ENCODE data around the gene PRKCE. TPM values are rescaled to one million over a fixed set of nuclear protein-coding genes. Genes with fewer than 3 reads are reported as not detected.

Gene PRKCE
- total RNA-seq, 1 experiment from 2014 or later, result 4.4 TPM

- peaks cover 8% of the 10 kb centered on the region for H3K4me1 Mint-ChIP-seq (ENCODE audit: low read depth, unreplicated experiment)
- Histone ChIP-seq H3K9me3 (peaks cover under 1% of the 10 kb centered on the region; the same call in 1 of the 2 replicates), H3K36me3 (ENCODE audit: control insufficient read depth, insufficient read depth, low read length) (no peaks in the 10 kb centered on the region), H3K4me3 (ENCODE audit: low read depth, low read length) (no peak overlapping the region), H3K27me3 (replicated peaks; ENCODE audit: control insufficient read depth, insufficient read depth, low read length) (no peaks in the 10 kb centered on the region), H3K4me1 (no peaks in the 10 kb centered on the region)
- no TSS peak for BruUV-seq (replicated peaks)
- intact Hi-C loops (cut with micrococcal nuclease; ENCODE audit: unreplicated experiment), result no loop called here
- TF ChIP-seq CTCF (IDR thresholded peaks at IDR 0.05; ENCODE audit: insufficient read depth in 1 of 2, low read depth in 1 of 2, low read length in 1 of 2, severe bottlenecking in 1 of 2, unreplicated experiment in 1 of 2), result no peak
- peaks cover 6% of the 10 kb centered on the region for H3K9me3 Mint-ChIP-seq (ENCODE audit: unreplicated experiment)
- H3K36me3 Mint-ChIP-seq (ENCODE audit: insufficient read depth, unreplicated experiment), result no peaks in the 10 kb centered on the region
- no peak overlapping the region for H3K4me3 Mint-ChIP-seq (ENCODE audit: unreplicated experiment)
- H3K27ac Mint-ChIP-seq (ENCODE audit: unreplicated experiment), result no peak overlapping the region
- H3K27me3 Mint-ChIP-seq (ENCODE audit: insufficient read depth, unreplicated experiment), result no peaks in the 10 kb centered on the region
- CTCF ChIA-PET, result no interaction called here
- no peak for DNase-seq
- POLR2A ChIA-PET, result no interaction called here
These were observed 173.7 kb downstream of the PRKCE start for GRCh38 chr2:45825001-45825651.

GRCh38 chr2:45826460-45826859 is 175.0 kb downstream of the PRKCE start:
- Mint-ChIP-seq H3K27me3 (ENCODE audit: insufficient read depth, unreplicated experiment) (no peaks in the 10 kb centered on the region), H3K4me3 (ENCODE audit: unreplicated experiment) (no peak overlapping the region), H3K9me3 (ENCODE audit: unreplicated experiment) (peaks cover 19% of the 10 kb centered on the region), H3K4me1 (ENCODE audit: low read depth, unreplicated experiment) (peaks cover 5% of the 10 kb centered on the region), H3K36me3 (ENCODE audit: insufficient read depth, unreplicated experiment) (no peaks in the 10 kb centered on the region), H3K27ac (ENCODE audit: unreplicated experiment) (no peak overlapping the region)
- H3K4me1 ChIP-seq, result no peaks in the 10 kb centered on the region
- BruUV-seq (replicated peaks), result no TSS peak
- H3K9me3 ChIP-seq, result peaks cover 11% of the 10 kb centered on the region
- intact Hi-C loops (cut with micrococcal nuclease; ENCODE audit: unreplicated experiment), result no loop called here
- ChIA-PET CTCF (interaction anchor here (0.7 kb wide), 1 partner anchor 10 kb away, joined by 3 read pairs; no protein-coding TSS in a partner anchor), POLR2A (no interaction called here)
- DNase-seq, result no peak
- H3K27me3 ChIP-seq (replicated peaks; ENCODE audit: control insufficient read depth, insufficient read depth, low read length), result no peaks in the 10 kb centered on the region
- no peaks in the 10 kb centered on the region for H3K36me3 ChIP-seq (ENCODE audit: control insufficient read depth, insufficient read depth, low read length)
- TF ChIP-seq CTCF (IDR thresholded peaks at IDR 0.05; ENCODE audit: insufficient read depth in 1 of 2, low read depth in 1 of 2, low read length in 1 of 2, severe bottlenecking in 1 of 2, unreplicated experiment in 1 of 2), result no peak
- H3K4me3 ChIP-seq (ENCODE audit: low read depth, low read length), result no peak overlapping the region

- no peaks in the 10 kb centered on the region for H3K4me1 Mint-ChIP-seq (ENCODE audit: low read depth, unreplicated experiment)
- BruUV-seq (replicated peaks), result no TSS peak
- ChIA-PET POLR2A (no interaction called here), CTCF (no interaction called here)
- no peaks in the 10 kb centered on the region for H3K36me3 ChIP-seq (ENCODE audit: control insufficient read depth, insufficient read depth, low read length)
- no peak overlapping the region for H3K4me3 Mint-ChIP-seq (ENCODE audit: unreplicated experiment)
- no peak for DNase-seq
- H3K4me1 ChIP-seq, result no peaks in the 10 kb centered on the region
- H3K27ac Mint-ChIP-seq (ENCODE audit: unreplicated experiment), result no peak overlapping the region
- no peak for TF ChIP-seq CTCF (IDR thresholded peaks at IDR 0.05; ENCODE audit: insufficient read depth in 1 of 2, low read depth in 1 of 2, low read length in 1 of 2, severe bottlenecking in 1 of 2, unreplicated experiment in 1 of 2)
- H3K27me3 Mint-ChIP-seq (ENCODE audit: insufficient read depth, unreplicated experiment), result no peaks in the 10 kb centered on the region
- H3K36me3 Mint-ChIP-seq (ENCODE audit: insufficient read depth, unreplicated experiment), result no peaks in the 10 kb centered on the region
- H3K9me3 Mint-ChIP-seq (ENCODE audit: unreplicated experiment), result peaks cover 21% of the 10 kb centered on the region
- intact Hi-C loops (cut with micrococcal nuclease; ENCODE audit: unreplicated experiment), result no loop called here
- H3K9me3 ChIP-seq, result peaks cover 11% of the 10 kb centered on the region
- no peak overlapping the region for H3K4me3 ChIP-seq (ENCODE audit: low read depth, low read length)
- no peaks in the 10 kb centered on the region for H3K27me3 ChIP-seq (replicated peaks; ENCODE audit: control insufficient read depth, insufficient read depth, low read length)
These were observed 175.6 kb downstream of the PRKCE start for GRCh38 chr2:45826884-45827635.

Data from Caco-2 (cell line).